Erythroblast (primary cell): ENCODE measurements around the gene URGCP.
A peak's percentile ranks its signal among the peaks of the same experiment; 100 is the strongest.

ENCODE experiments used
- DNase-seq, 2 experiments: peaks; one replicate each; lab custom pipeline; 2025; lab: John Stamatoyannopoulos, UW
- GATA1 ChIP-seq: IDR thresholded peaks from 2 replicates; pipeline ENCODE4 v1.6.1; 2011; ENCODE audit warnings: low read depth, mild to moderate bottlenecking, control low read depth, low read length, moderate library complexity
- POLR2A ChIP-seq: IDR thresholded peaks from 2 replicates; pipeline ENCODE4 v1.6.1; 2011; ENCODE audit warnings: mild to moderate bottlenecking, low read length

The URGCP gene

GRCh38 chr7:43906331-43907010, at the start of gene URGCP:
URGCP (minus strand) TSS chr7:43906596; CDS start chr7:43906575, 21 bp downstream.
- peak; percentile 61 to 70 for DNase-seq
- TF ChIP-seq POLR2A: no peak
- TF ChIP-seq GATA1: no peak

- DNase-seq: no peak
Measured at GRCh38 chr7:43956027-43956426, 49.6 kb upstream of the URGCP start.

GRCh38 chr7:43954524-43955228, 48.3 kb upstream of the URGCP start:
- TF ChIP-seq POLR2A: no peak
- TF ChIP-seq GATA1: no peak
- DNase-seq: peak; percentile 54 to 57

More at GRCh38 chr7:43956027-43956426, 49.6 kb upstream of the URGCP start:
- TF ChIP-seq GATA1: no peak
- no peak for TF ChIP-seq POLR2A

DNA sequence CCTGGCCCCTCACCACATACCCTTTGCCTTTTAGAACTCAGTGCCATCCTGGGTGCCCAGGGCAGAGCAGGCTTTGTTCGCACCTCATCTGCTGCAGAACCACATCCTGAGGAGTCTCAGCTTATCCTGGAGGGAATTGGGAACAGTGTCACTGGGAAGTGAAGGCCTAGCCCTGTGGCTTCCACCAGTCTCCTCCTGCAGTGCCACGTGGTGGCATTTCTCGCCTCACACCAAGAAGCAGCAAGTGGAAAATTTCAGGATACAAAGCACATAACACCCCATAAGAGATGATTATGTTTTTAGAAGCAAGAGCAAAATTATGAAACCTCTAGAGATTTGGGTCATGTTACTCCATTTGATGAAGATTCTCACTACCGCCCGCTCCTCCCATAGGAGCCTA, 46.7 kb upstream of the URGCP start:
- TF ChIP-seq GATA1 (no peak), POLR2A (no peak)
- no peak for DNase-seq

DNA sequence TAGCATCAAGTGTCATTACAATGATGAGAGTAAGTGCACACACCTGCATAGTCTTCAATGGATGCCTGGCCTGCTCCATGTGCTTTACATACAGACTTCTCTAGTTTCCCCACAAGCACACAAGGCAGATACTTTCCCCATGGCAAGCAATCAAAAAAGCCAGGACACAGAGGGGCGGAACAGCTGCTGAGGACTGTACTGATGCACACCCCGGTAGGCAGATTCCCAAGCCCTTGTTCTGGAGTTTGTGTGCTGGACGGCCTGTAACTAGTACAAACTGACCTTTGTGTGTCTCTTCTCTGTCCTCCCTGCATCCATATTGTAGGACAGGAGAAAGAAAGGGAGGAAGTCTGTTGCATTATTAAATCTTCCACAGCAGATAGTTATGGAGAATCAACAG, 45.6 kb upstream of the URGCP start:
- DNase-seq: no peak
- no peak for TF ChIP-seq POLR2A
- no peak for TF ChIP-seq GATA1

DNA sequence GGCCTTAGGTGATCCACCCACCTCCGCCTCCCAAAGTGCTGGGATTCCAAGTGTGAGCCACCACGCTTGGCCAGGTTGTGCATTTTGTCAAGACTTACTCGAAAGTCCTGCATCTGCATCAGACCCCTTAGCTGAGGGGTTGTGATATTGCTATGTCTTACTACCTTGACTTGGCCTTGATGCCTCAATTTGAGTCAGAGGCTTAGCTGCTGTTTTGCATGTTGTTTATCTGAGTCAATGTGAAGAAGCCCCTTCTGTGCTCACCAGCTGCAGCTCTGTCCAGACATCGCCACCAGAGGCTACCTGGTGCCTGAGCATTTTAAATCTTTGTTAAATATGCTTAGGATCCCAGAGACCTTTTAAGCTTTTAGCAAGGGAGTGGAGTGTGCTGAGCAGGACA, 37.9 kb upstream of the URGCP start:
- TF ChIP-seq GATA1 (no peak), POLR2A (no peak)
- DNase-seq: no peak

DNA sequence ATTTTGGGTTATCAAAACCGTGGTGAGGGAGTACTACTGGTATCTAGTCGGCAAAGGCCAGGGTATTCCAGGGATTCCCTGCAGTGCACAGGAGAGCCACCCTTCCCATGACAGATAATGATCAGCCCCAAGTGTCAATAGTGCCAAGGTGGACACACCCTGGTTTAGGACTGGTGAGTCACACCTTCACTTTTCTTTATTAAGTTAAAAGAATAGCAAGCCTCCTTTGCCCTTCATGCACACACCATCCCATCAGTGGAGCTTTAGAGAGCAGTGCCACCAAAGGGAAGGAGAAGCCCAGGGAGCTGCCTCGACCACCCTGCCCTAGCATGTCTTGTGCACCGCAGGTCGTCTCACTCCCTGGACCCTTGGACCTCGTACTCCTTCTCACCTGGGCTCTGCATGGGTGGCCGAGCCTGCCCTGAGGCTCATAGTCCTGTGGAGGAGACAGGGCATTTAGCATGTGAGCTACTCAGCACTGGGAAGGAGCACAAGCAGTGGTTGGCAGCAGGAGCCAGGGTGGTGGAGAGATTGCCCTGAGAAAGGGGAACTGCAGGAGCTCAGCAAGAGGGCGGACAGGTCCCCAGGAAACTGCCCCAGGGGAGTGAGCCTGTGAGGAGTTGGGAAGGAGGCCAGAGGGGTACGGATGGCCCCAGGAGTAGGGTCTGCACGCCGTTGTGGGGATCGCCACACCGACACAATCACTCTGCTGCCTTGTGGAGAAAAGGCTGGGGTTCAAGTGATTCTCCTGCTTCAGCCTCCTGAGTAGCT, 37.2 kb upstream of the URGCP start:
- no peak for DNase-seq
- TF ChIP-seq POLR2A (no peak), GATA1 (no peak)

DNA sequence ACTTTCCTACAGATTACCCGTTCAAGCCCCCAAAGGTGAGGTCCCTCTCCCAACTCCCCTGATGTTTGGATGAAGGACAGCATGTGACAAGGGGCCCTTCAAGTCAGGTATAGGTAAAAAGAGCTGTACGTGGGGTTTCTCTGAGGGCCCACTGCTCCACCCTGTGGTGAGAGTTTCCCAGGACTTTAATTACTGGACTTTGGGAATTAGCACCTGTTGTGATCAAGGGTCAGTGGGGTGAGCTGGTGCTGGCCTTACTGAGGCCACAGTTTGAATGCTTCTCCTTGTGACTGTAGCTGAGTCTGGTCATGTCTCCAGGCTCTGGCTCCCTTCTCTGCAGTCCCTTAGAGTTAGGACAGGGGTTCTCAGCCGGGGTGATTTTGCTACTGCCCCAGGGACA, 36.6 kb upstream of the URGCP start:
- TF ChIP-seq GATA1 (no peak), POLR2A (no peak)

GRCh38 chr7:43942250-43942649, 35.9 kb upstream of the URGCP start:
- TF ChIP-seq GATA1 (no peak), POLR2A (no peak)
- no peak for DNase-seq

More for the DNA sequence above, 36.6 kb upstream of the URGCP start:
- DNase-seq: no peak

- DNase-seq: no peak
- TF ChIP-seq POLR2A (no peak), GATA1 (no peak)
Measured at GRCh38 chr7:43938892-43939482, 32.6 kb upstream of the URGCP start.

DNA sequence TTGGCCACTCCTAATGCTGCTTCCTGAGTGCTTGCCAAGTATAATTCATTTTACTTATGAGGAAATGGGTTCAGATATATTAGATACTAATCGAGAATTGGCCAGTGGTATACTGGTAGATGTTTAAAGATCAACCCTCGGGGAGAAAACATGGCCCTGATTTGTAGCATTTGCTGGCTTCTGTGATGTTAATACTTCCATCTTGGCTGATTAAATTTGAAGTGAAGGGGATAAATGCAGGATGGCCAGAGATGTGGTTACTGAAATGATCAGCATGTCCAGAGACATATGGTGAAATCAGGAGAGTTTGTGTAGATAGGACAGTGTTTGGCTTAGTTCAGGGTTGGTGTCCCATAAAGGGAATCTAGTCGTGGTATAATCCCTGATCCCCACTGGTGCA, 31.0 kb upstream of the URGCP start:
- TF ChIP-seq POLR2A: no peak
- no peak for TF ChIP-seq GATA1
- DNase-seq: no peak

GRCh38 chr7:43933902-43934560, 27.6 kb upstream of the URGCP start:
- TF ChIP-seq POLR2A (no peak), GATA1 (no peak)
- no peak for DNase-seq

- no peak for DNase-seq
- TF ChIP-seq GATA1 (no peak), POLR2A (no peak)
Measured at GRCh38 chr7:43931346-43931745, 24.9 kb upstream of the URGCP start.
